B cell (primary cell): ENCODE results near the gene N4BP2. TPM values are rescaled to one million over a fixed set of nuclear protein-coding genes. Genes with fewer than 3 reads are reported as not detected.

Experiments used
- ATAC-seq: fragments of 200-7000 bp; cut with Tn5 transposase; one replicate; pipeline ENCODE4 v1.10.0; 2021; ENCODE audit warnings: low read depth, mild to moderate bottlenecking, moderate number of reproducible peaks, moderate library complexity
- CTCF ChIA-PET: fragments of 350-600 bp; sonication (Branson Sonifier 250); formaldehyde crosslinking; loops from one replicate; lab custom pipeline; 2021; ENCODE audit warnings: antibody characterized with exemption, inconsistent platforms; lab: Charles Lee
- POLR2A ChIA-PET: fragments of 350-600 bp; sonication (Branson Sonifier 250); formaldehyde crosslinking; loops from one replicate; lab custom pipeline; 2021; ENCODE audit warnings: antibody characterized with exemption; lab: Charles Lee
- DNase-seq: peaks from one replicate; pipeline ENCODE4 v3.0.0; 2013
- H2AFZ ChIP-seq: 2 replicates; pipeline ENCODE4 v1.6.1; 2012; ENCODE audit warnings: mild to moderate bottlenecking, low read depth, low read length; ENCODE audit not compliant: insufficient read depth, poor library complexity, severe bottlenecking
- H3K27ac ChIP-seq, 2 donors: 1 replicate in 1 of 2; 2 replicates in 1 of 2; pipeline ENCODE4 v1.5.1; 2012 to 2013; ENCODE audit warnings: low read length in 2 of 2, mild to moderate bottlenecking in 2 of 2, moderate library complexity in 1 of 2
- H3K27me3 ChIP-seq, 4 experiments: fragments of 200-600 bp in 1 of 4; sonication (generic) in 1 of 4; replicated peaks in 1 of 4; 1 replicate in 2 of 4; 2 replicates in 2 of 4; pipeline versions ENCODE4 v1.6.1 to v1.7.0; 2013 to 2016; ENCODE audit warnings: low read length in 3 of 4, mild to moderate bottlenecking in 2 of 4, mixed read lengths in 1 of 4, moderate library complexity in 1 of 4; ENCODE audit not compliant: insufficient read depth in 4 of 4, control insufficient read depth in 3 of 4; ENCODE audit errors: control extremely low read depth in 1 of 4
- H3K36me3 ChIP-seq, 2 experiments: replicated peaks in 1 of 2; 1 replicate in 1 of 2; 2 replicates in 1 of 2; pipeline versions ENCODE4 v1.6.1 to v1.7.1; 2013; ENCODE audit warnings: low read length in 1 of 2; ENCODE audit not compliant: insufficient read depth in 2 of 2, control insufficient read depth in 1 of 2; ENCODE audit errors: control extremely low read depth in 1 of 2, extremely low read depth in 1 of 2
- H3K4me1 ChIP-seq, 2 donors: fragments of 200-600 bp in 1 of 2; sonication (generic) in 1 of 2; 1 replicate in 1 of 2; 2 replicates in 1 of 2; pipeline versions ENCODE4 v1.5.1 to v1.6.1; 2013 to 2017; ENCODE audit warnings: low read length in 2 of 2; ENCODE audit not compliant: control insufficient read depth in 2 of 2, insufficient read depth in 2 of 2
- H3K4me2 ChIP-seq: replicated peaks from 2 replicates; pipeline ENCODE3; 2012; ENCODE audit warnings: mild to moderate bottlenecking, low read depth, low read length; ENCODE audit not compliant: poor library complexity, severe bottlenecking
- H3K4me3 ChIP-seq, 5 experiments: fragments of 200-600 bp in 1 of 5; sonication (generic) in 1 of 5; 1 replicate in 3 of 5; 2 replicates in 2 of 5; pipeline versions ENCODE4 v1.5.1 to v1.7.0; 2011 to 2016; ENCODE audit warnings: low read length in 4 of 5, mild to moderate bottlenecking in 4 of 5, low read depth in 2 of 5, control low read depth in 1 of 5, moderate library complexity in 1 of 5; ENCODE audit not compliant: insufficient read depth in 1 of 5; ENCODE audit errors: control extremely low read depth in 1 of 5, extremely low read depth in 1 of 5
- H3K79me2 ChIP-seq: fragments of 200-600 bp; sonication (generic); one replicate; pipeline ENCODE4 v1.6.0; 2016; ENCODE audit warnings: low read length; ENCODE audit not compliant: control insufficient read depth, insufficient read depth
- H3K9ac ChIP-seq: fragments of 200-600 bp; sonication (generic); 2 replicates; pipeline ENCODE4 v1.6.1; 2017; ENCODE audit warnings: mild to moderate bottlenecking, low read length, moderate library complexity
- H3K9me3 ChIP-seq, 3 donors: one replicate each; pipeline versions ENCODE4 v1.6.1 to v1.7.1; 2013; ENCODE audit warnings: low read length in 2 of 3; ENCODE audit not compliant: control insufficient read depth in 2 of 3, insufficient read depth in 1 of 3; ENCODE audit errors: control extremely low read depth in 1 of 3
- H4K20me1 ChIP-seq: 2 replicates; pipeline ENCODE4 v1.6.0; 2012; ENCODE audit warnings: mild to moderate bottlenecking, low read length; ENCODE audit not compliant: insufficient read depth, control insufficient read depth, poor library complexity, severe bottlenecking
- H3K27ac Mint-ChIP-seq: one replicate; pipeline ENCODE4 v1.8.0; 2021; ENCODE audit warnings: mixed read lengths
- H3K27me3 Mint-ChIP-seq: one replicate; pipeline ENCODE4 v1.8.0; 2021; ENCODE audit warnings: mixed read lengths
- H3K4me1 Mint-ChIP-seq: one replicate; pipeline ENCODE4 v1.8.0; 2021; ENCODE audit warnings: mixed read lengths
- H3K4me3 Mint-ChIP-seq: one replicate; pipeline ENCODE4 v1.8.0; 2021; ENCODE audit warnings: mixed read lengths
- H3K9me3 Mint-ChIP-seq: one replicate; pipeline ENCODE4 v1.8.0; 2022; ENCODE audit warnings: mixed read lengths; ENCODE audit not compliant: insufficient read depth
- CTCF ChIP-seq: fragments of 200-600 bp; IDR thresholded peaks from one replicate; pipeline ENCODE4 v1.8.0; 2022; ENCODE audit warnings: antibody characterized with exemption, mild to moderate bottlenecking
- EZH2 ChIP-seq: IDR thresholded peaks from 2 replicates; pipeline ENCODE4 v1.6.1; 2012; ENCODE audit warnings: borderline replicate concordance, low read depth, mild to moderate bottlenecking, moderate library complexity, low read length; ENCODE audit not compliant: insufficient read depth, poor library complexity, severe bottlenecking
- WGBS: methylation state at CpG from one replicate; pipeline ENCODE4 v1.1.5; 2013; ENCODE audit warnings: missing lambda C conversion rate; ENCODE audit not compliant: insufficient coverage; 5-methylcytosine and 5-hydroxymethylcytosine counted together
- intact Hi-C: fragments of 100-400 bp; cut with micrococcal nuclease; formaldehyde crosslinking; loops from one replicate; pipeline ENCODE4 v1.10.0; 2022
- polyA plus RNA-seq: library from polyadenylated mRNA; depleted of rRNA; stranded (reverse); fragments of >200 nt; gene quantifications from 2 replicates; pipeline ENCODE4 v1.2.3, GENCODE V29; 2012
- total RNA-seq, 2 donors: library from RNA; stranded (reverse); fragments of 120-200 nt in 1 of 2; gene quantifications; 1 replicate in 1 of 2; 2 replicates in 1 of 2; pipeline versions ENCODE4 v1.2.3 to v1.2.4, GENCODE V29; 2013 to 2022

N4BP2 gene
- total and polyA plus RNA-seq, 2 donors (not counting 1 experiment from before 2014, with no cell fraction given): 2.4 to 12.8 TPM

- intact Hi-C loops: loop anchor here (5.0 to 10.0 kb wide), 4 partner anchors 222 to 1534 kb away; partner anchors contain the start of genes KLF3 and PDS5A
- Histone ChIP-seq H3K9ac (peak overlapping the region; percentile 99), H2AFZ (no peak overlapping the region), H3K4me3 (peak overlapping the region; percentile 79 to 99 (median 90)), H3K4me1 (peaks cover 51 to 59% of the 10 kb centered on the region in 2 donors), H3K4me2 (peak overlapping the region; percentile 83), H3K9me3 (no peaks in the 10 kb centered on the region), H3K27ac (peak overlapping the region; percentile 93 to 99), H3K79me2 (peaks cover 99% of the 10 kb centered on the region), H4K20me1 (peaks cover 63% of the 10 kb centered on the region), H3K36me3 (peaks cover 4 to 14% of the 10 kb centered on the region in 2 experiments), H3K27me3 (no peaks in the 10 kb centered on the region)
- WGBS: 0% methylated on average over 1 of the region's 6 CpGs
- ChIA-PET POLR2A (interaction anchor here (1.2 to 4.2 kb wide), 4 partner anchors 14 to 143 kb away, joined by 3 to 34 read pairs (median 4); no protein-coding TSS in a partner anchor), CTCF (interaction anchor here (1.0 to 2.4 kb wide), 12 partner anchors 10 to 535 kb away, joined by 3 to 20 read pairs (median 4); no protein-coding TSS in a partner anchor)
- Mint-ChIP-seq H3K27ac (peak overlapping the region; percentile 91), H3K9me3 (no peaks in the 10 kb centered on the region), H3K4me3 (peak overlapping the region; percentile 96), H3K27me3 (no peaks in the 10 kb centered on the region), H3K4me1 (peaks cover 62% of the 10 kb centered on the region)
- peak; percentile 24 for DNase-seq
- ATAC-seq: no peak
- TF ChIP-seq EZH2 (no peak), CTCF (no peak)
Observed at GRCh38 chr4:40199179-40199670, 142.6 kb downstream of the N4BP2 start.
